ENCODE measurements around the gene NUTM2D.
"Not testable (repeated sequence)": the region's sequence is repeated elsewhere in the genome, so short reads cannot be mapped to it uniquely, and the experiment has no call there.

Gene NUTM2D

GRCh38 chr10:87383149-87383857 lies 25.8 kb downstream of the NUTM2D start:
- DNase-seq = not testable (repeated sequence)

- not testable (repeated sequence) for DNase-seq
These were observed 26.7 kb downstream of the NUTM2D start for GRCh38 chr10:87384283-87384682.

- DNase-seq = not testable (repeated sequence)
These were observed 28.3 kb downstream of the NUTM2D start for GRCh38 chr10:87385762-87386360.

- not testable (repeated sequence) for DNase-seq
These were observed 33.8 kb downstream of the NUTM2D start for GRCh38 chr10:87391360-87391759.

- not testable (repeated sequence) for DNase-seq
These were observed 38.7 kb downstream of the NUTM2D start for GRCh38 chr10:87396206-87396605.

- DNase-seq = not testable (repeated sequence)
These were observed 40.9 kb downstream of the NUTM2D start for GRCh38 chr10:87398436-87398835.

GRCh38 chr10:87407516-87408467 lies 50.2 kb downstream of the NUTM2D start:
- DNase-seq = not testable (repeated sequence)

GRCh38 chr10:87413921-87414320 lies 56.4 kb downstream of the NUTM2D start:
- not testable (repeated sequence) for DNase-seq
